PC-3 (cell line): ENCODE results near the gene PDK1.

Experiments
- CTCF ChIP-seq: fragments of 300-600 bp; sonication (generic); conservative IDR thresholded peaks from 2 replicates; pipeline ENCODE4 v1.5.1; 2017; ENCODE audit warnings: antibody characterized with exemption, low read depth, mild to moderate bottlenecking, low read length
- EZH2 ChIP-seq: fragments of 300-600 bp; sonication (generic); IDR thresholded peaks from one replicate; pipeline ENCODE4 v1.6.1; 2017; ENCODE audit warnings: antibody characterized with exemption, mild to moderate bottlenecking, low read length; ENCODE audit not compliant: unreplicated experiment

DNA sequence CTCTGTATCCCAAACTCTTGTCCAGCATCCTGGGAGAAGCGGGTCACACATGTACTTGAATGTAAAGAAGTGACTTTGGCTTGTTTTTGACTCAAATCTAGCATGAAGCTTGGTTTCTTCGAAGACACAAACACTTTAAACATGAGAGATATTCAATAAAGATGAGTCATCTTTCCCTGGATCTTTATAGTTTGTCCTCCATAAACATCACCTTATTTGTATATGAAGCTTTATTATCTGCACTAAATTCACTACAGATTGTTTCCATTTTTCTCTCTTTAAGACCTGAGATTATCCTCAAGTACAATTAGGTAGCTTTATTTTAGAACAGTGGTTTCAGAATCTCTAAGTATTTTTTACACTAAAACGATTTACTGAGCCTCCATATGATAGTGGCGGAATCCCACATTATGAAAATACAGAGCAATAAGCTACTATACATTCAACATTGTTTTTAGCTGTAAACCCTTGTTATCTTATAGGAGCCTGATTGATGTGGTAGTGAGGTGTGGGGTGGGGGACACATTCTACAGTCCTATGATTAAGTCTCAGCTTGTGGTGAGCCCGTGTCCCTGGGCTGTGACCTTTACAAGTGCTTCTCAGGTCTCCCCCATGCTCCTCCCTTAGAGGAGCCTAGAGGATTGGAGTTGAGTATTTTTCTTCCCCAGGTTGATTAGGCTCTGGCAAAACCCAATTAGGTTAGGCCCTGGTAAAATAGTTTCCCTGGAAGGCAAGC is 100.1 kb downstream of the PDK1 start:
- TF ChIP-seq EZH2 = no peak
- TF ChIP-seq CTCF = no peak
